KMS-11 (cell line): ENCODE measurements around the gene NAGPA.

Source experiments
- H2AFZ ChIP-seq: fragments of 200-600 bp; sonication (generic); 2 replicates; pipeline ENCODE4 v1.6.1; 2016; ENCODE audit warnings: antibody characterized with exemption, mixed run types, low read depth
- H3K27ac ChIP-seq: fragments of 200-600 bp; sonication (generic); 2 replicates; pipeline ENCODE4 v1.6.1; 2016; ENCODE audit warnings: mild to moderate bottlenecking, mixed run types
- H3K27me3 ChIP-seq: fragments of 200-600 bp; sonication (generic); 2 replicates; pipeline ENCODE4 v1.6.1; 2017; ENCODE audit warnings: mild to moderate bottlenecking, low read depth, mixed run types, moderate library complexity; ENCODE audit not compliant: insufficient read depth
- H3K36me3 ChIP-seq: fragments of 200-600 bp; sonication (generic); 2 replicates; pipeline ENCODE4 v1.6.1; 2017; ENCODE audit warnings: mild to moderate bottlenecking, mixed run types; ENCODE audit not compliant: insufficient read depth
- H3K4me1 ChIP-seq: fragments of 200-600 bp; sonication (generic); 2 replicates; pipeline ENCODE4 v1.6.1; 2016; ENCODE audit warnings: mild to moderate bottlenecking, low read depth, mixed run types; ENCODE audit not compliant: poor library complexity, severe bottlenecking
- H3K4me2 ChIP-seq: fragments of 200-600 bp; sonication (generic); 2 replicates; pipeline ENCODE4 v1.7.0; 2016; ENCODE audit warnings: mild to moderate bottlenecking, mixed run types
- H3K4me3 ChIP-seq: fragments of 200-600 bp; sonication (generic); IDR thresholded peaks from 2 replicates; pipeline ENCODE4 v1.6.1; 2017; ENCODE audit warnings: low read depth, low read length, mixed read lengths; ENCODE audit not compliant: insufficient read depth
- H3K79me2 ChIP-seq: fragments of 200-600 bp; sonication (generic); 2 replicates; pipeline ENCODE4 v1.6.1; 2016; ENCODE audit warnings: low read depth, mixed run types; ENCODE audit not compliant: insufficient read depth
- H3K9ac ChIP-seq: fragments of 200-600 bp; sonication (generic); 2 replicates; pipeline ENCODE4 v1.6.1; 2016; ENCODE audit warnings: mild to moderate bottlenecking, mixed run types
- H4K20me1 ChIP-seq: fragments of 200-600 bp; sonication (generic); 2 replicates; pipeline ENCODE4 v1.6.1; 2016; ENCODE audit warnings: mild to moderate bottlenecking, mixed run types; ENCODE audit not compliant: insufficient read depth
- TF ChIP-seq, protein P1 (sequence below): fragments of 200-600 bp; sonication (generic); conservative IDR thresholded peaks from 2 replicates; pipeline ENCODE4 v1.6.1; 2017; ENCODE audit warnings: low read depth, mild to moderate bottlenecking, antibody characterized with exemption, low read length, moderate library complexity, mixed read lengths

NAGPA gene

DNA sequence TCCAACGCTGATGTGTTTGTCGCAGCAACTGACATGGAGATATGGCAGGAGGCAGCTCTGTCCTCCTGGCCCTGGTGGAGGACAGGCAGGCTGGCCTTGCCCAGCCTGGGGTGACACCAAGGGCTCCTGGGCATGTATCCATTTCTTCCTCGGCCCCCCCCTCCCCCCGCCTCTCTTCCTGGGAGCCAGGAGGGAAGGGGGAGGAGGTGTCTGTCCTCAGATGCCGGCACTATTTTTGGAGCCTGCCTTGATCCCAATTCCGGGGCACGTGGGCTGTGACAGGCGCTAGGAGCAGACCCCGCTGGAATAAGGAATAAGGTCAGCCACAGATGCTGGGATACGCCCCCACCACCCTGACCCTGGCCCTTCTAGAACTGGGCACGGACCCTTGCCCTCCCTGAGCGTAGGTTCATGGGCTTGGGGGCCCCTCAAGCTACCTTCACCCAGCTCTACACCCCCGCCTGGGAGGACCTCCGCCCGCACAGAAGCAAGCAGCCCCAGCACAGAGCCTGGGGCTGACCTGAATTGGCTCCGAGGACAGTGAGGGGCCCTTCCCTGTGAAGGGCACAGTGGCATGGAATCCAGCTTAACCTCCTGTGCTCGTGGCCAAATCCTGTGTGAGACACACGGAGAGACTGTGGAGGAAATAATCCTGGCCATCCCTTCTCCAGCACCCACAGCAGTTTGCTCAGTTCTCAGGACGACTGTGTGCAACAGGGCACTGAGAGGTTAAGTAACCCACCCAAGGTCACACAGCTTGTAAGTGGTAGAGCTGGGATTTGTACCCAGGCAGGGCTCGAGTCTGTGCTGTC, 51.5 kb downstream of the NAGPA start:
- H3K36me3 ChIP-seq = no peaks in the 10 kb centered on the region
- no peak overlapping the region for H3K4me2 ChIP-seq
- H3K79me2 ChIP-seq = no peaks in the 10 kb centered on the region
- no peaks in the 10 kb centered on the region for H4K20me1 ChIP-seq
- H3K27me3 ChIP-seq = peaks cover 11% of the 10 kb centered on the region
- no peak overlapping the region for H3K9ac ChIP-seq
- no peak overlapping the region for H2AFZ ChIP-seq
- TF ChIP-seq, protein P1, sequence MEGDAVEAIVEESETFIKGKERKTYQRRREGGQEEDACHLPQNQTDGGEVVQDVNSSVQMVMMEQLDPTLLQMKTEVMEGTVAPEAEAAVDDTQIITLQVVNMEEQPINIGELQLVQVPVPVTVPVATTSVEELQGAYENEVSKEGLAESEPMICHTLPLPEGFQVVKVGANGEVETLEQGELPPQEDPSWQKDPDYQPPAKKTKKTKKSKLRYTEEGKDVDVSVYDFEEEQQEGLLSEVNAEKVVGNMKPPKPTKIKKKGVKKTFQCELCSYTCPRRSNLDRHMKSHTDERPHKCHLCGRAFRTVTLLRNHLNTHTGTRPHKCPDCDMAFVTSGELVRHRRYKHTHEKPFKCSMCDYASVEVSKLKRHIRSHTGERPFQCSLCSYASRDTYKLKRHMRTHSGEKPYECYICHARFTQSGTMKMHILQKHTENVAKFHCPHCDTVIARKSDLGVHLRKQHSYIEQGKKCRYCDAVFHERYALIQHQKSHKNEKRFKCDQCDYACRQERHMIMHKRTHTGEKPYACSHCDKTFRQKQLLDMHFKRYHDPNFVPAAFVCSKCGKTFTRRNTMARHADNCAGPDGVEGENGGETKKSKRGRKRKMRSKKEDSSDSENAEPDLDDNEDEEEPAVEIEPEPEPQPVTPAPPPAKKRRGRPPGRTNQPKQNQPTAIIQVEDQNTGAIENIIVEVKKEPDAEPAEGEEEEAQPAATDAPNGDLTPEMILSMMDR = no peak
- no peak overlapping the region for H3K27ac ChIP-seq
- H3K4me3 ChIP-seq = no peak overlapping the region
- H3K4me1 ChIP-seq = no peaks in the 10 kb centered on the region

- no peaks in the 10 kb centered on the region for H3K36me3 ChIP-seq
- no peak overlapping the region for H2AFZ ChIP-seq
- H3K4me3 ChIP-seq = no peak overlapping the region
- H3K4me2 ChIP-seq = no peak overlapping the region
- H3K79me2 ChIP-seq = no peaks in the 10 kb centered on the region
- TF ChIP-seq, protein P1 = no peak
- H4K20me1 ChIP-seq = no peaks in the 10 kb centered on the region
- no peak overlapping the region for H3K27ac ChIP-seq
- peaks cover 11% of the 10 kb centered on the region for H3K27me3 ChIP-seq
- no peaks in the 10 kb centered on the region for H3K4me1 ChIP-seq
- no peak overlapping the region for H3K9ac ChIP-seq
These were observed 52.3 kb downstream of the NAGPA start for GRCh38 chr16:4981473-4981872.

GRCh38 chr16:4980691-4981090, 53.0 kb downstream of the NAGPA start:
- no peak overlapping the region for H3K4me2 ChIP-seq
- no peaks in the 10 kb centered on the region for H3K79me2 ChIP-seq
- no peak overlapping the region for H3K4me3 ChIP-seq
- peaks cover 11% of the 10 kb centered on the region for H3K27me3 ChIP-seq
- TF ChIP-seq, protein P1 = no peak
- no peaks in the 10 kb centered on the region for H3K4me1 ChIP-seq
- H2AFZ ChIP-seq = no peak overlapping the region
- no peak overlapping the region for H3K9ac ChIP-seq
- no peak overlapping the region for H3K27ac ChIP-seq
- H3K36me3 ChIP-seq = no peaks in the 10 kb centered on the region
- no peaks in the 10 kb centered on the region for H4K20me1 ChIP-seq

- Histone ChIP-seq H4K20me1 (no peaks in the 10 kb centered on the region), H3K27me3 (peaks cover 11% of the 10 kb centered on the region), H2AFZ (no peak overlapping the region), H3K4me2 (no peak overlapping the region), H3K36me3 (no peaks in the 10 kb centered on the region), H3K4me1 (no peaks in the 10 kb centered on the region), H3K27ac (no peak overlapping the region), H3K4me3 (no peak overlapping the region), H3K9ac (no peak overlapping the region), H3K79me2 (no peaks in the 10 kb centered on the region)
- TF ChIP-seq, protein P1 = no peak
These were observed 53.7 kb downstream of the NAGPA start for GRCh38 chr16:4979736-4980660.
